ENCODE results near the gene HORMAD2.

GRCh38 chr22:30088468-30088867 lies 8.2 kb downstream of the HORMAD2 start:
- TF ChIP-seq CTCF (IDR thresholded peaks at IDR 0.05; ENCODE audit: insufficient read depth, low read depth, low read length) (no peak), EZH2 (IDR thresholded peaks at IDR 0.05; ENCODE audit: insufficient read depth, low read length) (no peak)
